IPS-NIHi7 (cell line): ENCODE measurements around the gene ZC3H12D.
"Not testable (repeated sequence)": the region's sequence is repeated elsewhere in the genome, so short reads cannot be mapped to it uniquely, and the experiment has no call there.

Experiments
- DNase-seq: peaks from one replicate; pipeline ENCODE4 v3.0.0; 2012; ENCODE audit warnings: mixed read lengths; ENCODE audit errors: extremely low spot score

The ZC3H12D gene

GRCh38 chr6:149459761-149460160 lies 25.1 kb downstream of the ZC3H12D start:
- no peak for DNase-seq

- DNase-seq = no peak
These were observed 26.0 kb downstream of the ZC3H12D start for GRCh38 chr6:149458806-149459205.

GRCh38 chr6:149458196-149458595 lies 26.6 kb downstream of the ZC3H12D start:
- no peak for DNase-seq

- DNase-seq = no peak
These were observed 27.4 kb downstream of the ZC3H12D start for GRCh38 chr6:149457316-149457884.

GRCh38 chr6:149456311-149457021 lies 28.3 kb downstream of the ZC3H12D start:
- no peak for DNase-seq

GRCh38 chr6:149455031-149455732 lies 29.6 kb downstream of the ZC3H12D start:
- DNase-seq = no peak

- DNase-seq = no peak
These were observed 30.4 kb downstream of the ZC3H12D start for GRCh38 chr6:149454346-149454848.

GRCh38 chr6:149453597-149454345 lies 31.0 kb downstream of the ZC3H12D start:
- no peak for DNase-seq

GRCh38 chr6:149452037-149452939 lies 32.5 kb downstream of the ZC3H12D start:
- DNase-seq = no peak

- DNase-seq = peak; percentile 45
These were observed 33.3 kb downstream of the ZC3H12D start for GRCh38 chr6:149451376-149452036.

- peak; percentile 51 for DNase-seq
These were observed 34.0 kb downstream of the ZC3H12D start for GRCh38 chr6:149450679-149451375.

- DNase-seq = no peak
These were observed 34.8 kb downstream of the ZC3H12D start for GRCh38 chr6:149449831-149450678.

GRCh38 chr6:149448821-149449453 lies 35.9 kb downstream of the ZC3H12D start:
- no peak for DNase-seq

GRCh38 chr6:149446791-149447376 lies 37.9 kb downstream of the ZC3H12D start:
- no peak for DNase-seq

GRCh38 chr6:149445573-149445972 lies 39.2 kb downstream of the ZC3H12D start:
- DNase-seq = no peak

- no peak for DNase-seq
These were observed 39.7 kb downstream of the ZC3H12D start for GRCh38 chr6:149445095-149445466.

- DNase-seq = not testable (repeated sequence)
These were observed 40.3 kb downstream of the ZC3H12D start for GRCh38 chr6:149444360-149445094.
